ENCODE results near the gene ACER3.

- no peak for TF ChIP-seq POLR2AphosphoS5 (IDR thresholded peaks at IDR 0.05; ENCODE audit: low read depth)
- TF ChIP-seq CTCF (conservative IDR thresholded peaks at IDR 0.05; ENCODE audit: low read depth in 2 of 2) = no peak
- no peak for TF ChIP-seq ETS1 (IDR thresholded peaks at IDR 0.05)
- no peak for TF ChIP-seq EZH2phosphoT487 (IDR thresholded peaks at IDR 0.05; ENCODE audit: unreplicated experiment)
- TF ChIP-seq STAT1 (IDR thresholded peaks at IDR 0.05; ENCODE audit: unreplicated experiment) = no peak
- no peak for TF ChIP-seq ZNF331 (CRISPR knock-in tag; IDR thresholded peaks at IDR 0.05; ENCODE audit: low read depth)
Measured at GRCh38 chr11:76947800-76948199, 87.1 kb downstream of the ACER3 start.
